Heart left ventricle (tissue), 13 donors: ENCODE measurements around the gene ADAMTS1.

Experiments used
- CTCF ChIP-seq, 12 donors: fragments of 200-600 bp; sonication (generic) in 4 of 12; IDR thresholded peaks; one replicate each; pipeline versions ENCODE4 v1.5.0 to v1.8.0; 2018 to 2022; ENCODE audit warnings: antibody characterized with exemption in 12 of 12, mild to moderate bottlenecking in 5 of 12
- POLR2A ChIP-seq, 2 donors: fragments of 450-650 bp; IDR thresholded peaks; one replicate each; pipeline ENCODE4 v1.6.1; 2017; ENCODE audit warnings: antibody characterized with exemption in 2 of 2, mild to moderate bottlenecking in 2 of 2, moderate library complexity in 2 of 2
- donor health status: ischemic (EF 13 %, LVEDD 7.1; RV severe dilation, severe dysfunction).
- donor health status: DM: no; HTN: yes; CAD: no.
- donor health status: DM: no; HTN: no; CAD: no.
- donor health status: ischemic (EF 25% LVEDD 6.9; RV normal size, moderate dysfunction).
- donor health status: ischemic (EF 25% LVEDD 5.7; RV mildly dilated, moderate dysfunction).
- donor health status: ischemic (EF 35%, LVEDD 5.7; RV mildly dilated, moderate dysfunction).
- donor health status: nonischemic (EF 11% LVEDD 7.7; RV severe dilation, severe dysfunction).
- donor health status: DM: yes; HTN: yes; CAD: no.
- donor health status: PGD.
- donor health status: ischemic (EF 29% LVEDD 5.4; RV normal size, mild dysfunction).
- donor health status: nonischemic (EF 23%, LVEDD 6.1; RV moderate dilation, normal function).

DNA sequence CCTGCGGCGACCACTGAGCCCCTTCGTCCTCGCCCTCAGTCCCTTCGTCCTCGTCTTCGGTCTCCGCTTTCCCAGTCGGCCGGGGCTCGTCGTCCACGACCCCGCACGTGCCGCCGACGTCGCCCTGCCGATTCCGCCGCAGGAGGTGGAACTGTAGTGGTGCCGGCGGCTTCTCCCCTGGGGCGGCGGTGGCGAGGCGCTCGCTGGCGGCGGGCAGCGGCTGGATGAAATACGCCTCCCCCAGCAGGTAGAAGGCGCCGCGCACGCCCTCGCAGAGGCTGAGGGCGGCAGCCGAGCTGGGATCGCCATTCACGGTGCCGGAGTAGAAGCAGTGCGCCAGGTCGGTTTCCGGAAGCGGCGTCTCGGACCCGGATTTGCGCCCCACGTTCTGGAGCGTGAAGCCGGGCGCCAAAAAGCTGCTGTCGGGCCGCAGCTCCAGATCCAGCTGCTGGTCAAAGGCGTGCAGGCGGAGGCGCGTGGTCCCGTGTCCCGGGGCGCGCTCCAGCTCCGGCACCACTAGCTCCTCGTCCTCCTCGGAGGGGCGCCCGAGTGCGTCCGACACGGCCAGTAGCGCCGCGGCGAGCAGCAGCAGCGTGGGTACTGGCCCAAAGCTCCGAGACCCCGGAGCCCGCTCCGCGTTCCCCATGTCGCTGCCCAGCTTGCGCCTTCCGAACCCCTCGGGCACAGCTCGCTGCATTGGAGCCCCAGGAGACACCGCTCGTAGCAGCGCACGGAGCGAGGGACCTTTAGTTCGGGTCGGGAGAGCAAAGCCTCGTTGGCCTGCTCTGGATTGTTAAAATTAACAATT lies 747 bp downstream of the ADAMTS1 start:
- peak in 3 of 12 donors; percentile 3 to 32 (median 21) for TF ChIP-seq CTCF (IDR thresholded peaks at IDR 0.05)
- no peak for TF ChIP-seq POLR2A (IDR thresholded peaks at IDR 0.05)
